Upper lobe of left lung (tissue), 6 donors: ENCODE data around the gene KIF12. TPM values are rescaled to one million over a fixed set of nuclear protein-coding genes. Genes with fewer than 3 reads are reported as not detected.

ENCODE experiments used
- ATAC-seq, 2 donors: fragments of 200-7000 bp; cut with Tn5 transposase; one replicate each; pipeline ENCODE4 v1.9.1; 2022; ENCODE audit warnings: mild to moderate bottlenecking in 2 of 2, moderate library complexity in 2 of 2; ENCODE audit not compliant: low FRiP score in 2 of 2
- DNase-seq, 2 donors: peaks; one replicate each; pipeline ENCODE4 v3.0.0-alpha.2; 2019 to 2020
- H3K27ac ChIP-seq, 4 donors: fragments of 200-600 bp; sonication (generic); one replicate each; pipeline ENCODE4 v1.5.1; 2016 to 2019
- H3K27me3 ChIP-seq, 4 donors: fragments of 200-600 bp; sonication (generic); one replicate each; pipeline ENCODE4 v1.5.1; 2017 to 2019
- H3K36me3 ChIP-seq, 4 donors: fragments of 200-600 bp; sonication (generic); one replicate each; pipeline ENCODE4 v1.5.1; 2016 to 2019
- H3K4me1 ChIP-seq, 4 donors: fragments of 200-600 bp; sonication (generic); one replicate each; pipeline ENCODE4 v1.5.1; 2018 to 2019
- H3K4me3 ChIP-seq, 4 donors: fragments of 200-600 bp; sonication (generic); one replicate each; pipeline ENCODE4 v1.5.1; 2017 to 2019; ENCODE audit warnings: mild to moderate bottlenecking in 2 of 4, moderate library complexity in 1 of 4
- H3K9me3 ChIP-seq, 4 donors: fragments of 200-600 bp; sonication (generic); one replicate each; pipeline ENCODE4 v1.5.1; 2018 to 2019
- CTCF ChIP-seq, 6 experiments: fragments of 450-650 bp in 4 of 6; fragments of 200-600 bp in 2 of 6; sonication (generic) in 2 of 6; IDR thresholded peaks; one replicate each; pipeline ENCODE4 v1.5.1; 2016 to 2019; ENCODE audit warnings: antibody characterized with exemption in 6 of 6
- EP300 ChIP-seq, 4 donors: sonication (generic); formaldehyde crosslinking; IDR thresholded peaks; one replicate each; pipeline ENCODE4 v1.5.1; 2017; ENCODE audit warnings: antibody characterized with exemption in 4 of 4, control low read depth in 2 of 4
- POLR2A ChIP-seq, 4 donors: fragments of 450-650 bp; IDR thresholded peaks; one replicate each; pipeline ENCODE4 v1.5.1; 2016 to 2017; ENCODE audit warnings: antibody characterized with exemption in 4 of 4, mild to moderate bottlenecking in 2 of 4
- POLR2AphosphoS5 ChIP-seq, 2 donors: sonication (generic); formaldehyde crosslinking; IDR thresholded peaks; one replicate each; pipeline ENCODE4 v1.5.1; 2017; ENCODE audit warnings: antibody characterized with exemption in 2 of 2
- WGBS, 2 donors: methylation state at CpG; one replicate each; pipeline ENCODE4 v1.1.5; 2017 to 2018; 5-methylcytosine and 5-hydroxymethylcytosine counted together
- total RNA-seq, 6 donors: library from RNA; depleted of rRNA in 4 of 6; stranded (reverse); fragments of >200 nt in 4 of 6; gene quantifications; one replicate each; pipeline versions ENCODE4 v1.1.0 to v1.2.1, GENCODE V29; 2016 to 2021
- donor health status: DM: no; HTN: no; CAD: no; lungs with moderate emphysema.
- donor health status: DM: no; HTN: yes; CAD: no; lungs with severe emphysema.

Gene KIF12
- total RNA-seq, 6 donors from 2014 or later, result 2.3 to 16.8 (median 4.4) TPM

GRCh38 chr9:114124138-114124537 is 25.0 kb upstream of the KIF12 start:
- TF ChIP-seq POLR2A (IDR thresholded peaks at IDR 0.05) (no peak), POLR2AphosphoS5 (IDR thresholded peaks at IDR 0.05) (no peak), CTCF (IDR thresholded peaks at IDR 0.05) (no peak)
- H3K36me3 ChIP-seq, result no peaks in the 10 kb centered on the region
- WGBS, 2 donors, result 38 to 73% methylated on average over 1 of the region's 1 CpG
- H3K27me3 ChIP-seq, result no peaks in the 10 kb centered on the region
- no peak for ATAC-seq
- DNase-seq, result no peak
- H3K4me3 ChIP-seq, result no peak overlapping the region
- no peak overlapping the region for H3K27ac ChIP-seq
- peaks cover 0 to 10% (median 9%) of the 10 kb centered on the region in 4 donors for H3K9me3 ChIP-seq
- H3K4me1 ChIP-seq, result peaks cover 0 to 7% (median 2%) of the 10 kb centered on the region in 4 donors

- WGBS, 2 donors, result 82 to 83% methylated on average over 8 to 9 of the region's 9 CpGs
- ATAC-seq (no peak), DNase-seq (no peak)
- H3K27me3 ChIP-seq, result no peaks in the 10 kb centered on the region
- H3K9me3 ChIP-seq, result peaks cover 0 to 10% (median 9%) of the 10 kb centered on the region in 4 donors
- TF ChIP-seq POLR2AphosphoS5 (IDR thresholded peaks at IDR 0.05) (no peak), POLR2A (IDR thresholded peaks at IDR 0.05) (no peak), EP300 (IDR thresholded peaks at IDR 0.05) (no peak), CTCF (IDR thresholded peaks at IDR 0.05) (no peak)
- no peak overlapping the region for H3K27ac ChIP-seq
- H3K4me3 ChIP-seq, result no peak overlapping the region
- H3K4me1 ChIP-seq, result peaks cover 0 to 12% (median 3%) of the 10 kb centered on the region in 4 donors
- H3K36me3 ChIP-seq, result no peaks in the 10 kb centered on the region
Observed at GRCh38 chr9:114123031-114123977, 24.2 kb upstream of the KIF12 start.

GRCh38 chr9:114122136-114123027 is 23.3 kb upstream of the KIF12 start:
- Histone ChIP-seq H3K36me3 (no peaks in the 10 kb centered on the region), H3K27me3 (no peaks in the 10 kb centered on the region), H3K9me3 (peaks cover 0 to 4% (median 2%) of the 10 kb centered on the region in 4 donors), H3K4me1 (peaks cover 0 to 18% (median 3%) of the 10 kb centered on the region in 4 donors), H3K4me3 (no peak overlapping the region), H3K27ac (no peak overlapping the region)
- TF ChIP-seq POLR2AphosphoS5 (IDR thresholded peaks at IDR 0.05) (no peak), POLR2A (IDR thresholded peaks at IDR 0.05) (no peak), CTCF (IDR thresholded peaks at IDR 0.05) (no peak), EP300 (IDR thresholded peaks at IDR 0.05) (no peak)
- ATAC-seq (no peak), DNase-seq (no peak)
- WGBS, 2 donors, result 71 to 89% methylated on average over 8 to 9 of the region's 9 CpGs

GRCh38 chr9:114121227-114122135 is 22.4 kb upstream of the KIF12 start:
- peak in 1 of 2 donors; percentile 52 for DNase-seq

More at GRCh38 chr9:114121227-114122135, 22.4 kb upstream of the KIF12 start:
- Histone ChIP-seq H3K27me3 (no peaks in the 10 kb centered on the region), H3K4me1 (peaks cover 0 to 19% (median 3%) of the 10 kb centered on the region in 4 donors), H3K27ac (no peak overlapping the region), H3K9me3 (no peaks in the 10 kb centered on the region), H3K4me3 (no peak overlapping the region), H3K36me3 (no peaks in the 10 kb centered on the region)
- WGBS, 2 donors, result 71 to 76% methylated on average over 16 of the region's 16 CpGs
- no peak for ATAC-seq
- TF ChIP-seq POLR2A (IDR thresholded peaks at IDR 0.05), result no peak
- TF ChIP-seq EP300 (IDR thresholded peaks at IDR 0.05), result no peak
- TF ChIP-seq CTCF (IDR thresholded peaks at IDR 0.05), result no peak
- no peak for TF ChIP-seq POLR2AphosphoS5 (IDR thresholded peaks at IDR 0.05)
